Endothelial cell of umbilical vein (primary cell): ENCODE measurements around the gene CFC1. TPM values are rescaled to one million over a fixed set of nuclear protein-coding genes. Genes with fewer than 3 reads are reported as not detected.
"Not testable (repeated sequence)": the region's sequence is repeated elsewhere in the genome, so short reads cannot be mapped to it uniquely, and the experiment has no call there.

Source experiments
- BruUV-seq: library from RNA; stranded (reverse); fragments of 400-500 nt; replicated peaks from 2 replicates; lab custom pipeline; 2021; lab: Mats Ljungman, UMichigan
- CTCF ChIA-PET: fragments of 300-600, 350-600 bp; sonication (Branson Sonifier 250); formaldehyde crosslinking; loops from one replicate; lab custom pipeline; 2021; ENCODE audit warnings: antibody characterized with exemption, inconsistent platforms; lab: Charles Lee
- POLR2A ChIA-PET: fragments of 300-600, 350-600 bp; sonication (Branson Sonifier 250); formaldehyde crosslinking; loops from one replicate; lab custom pipeline; 2021; ENCODE audit warnings: antibody characterized with exemption, inconsistent platforms; lab: Charles Lee
- DNase-seq: peaks from one replicate; pipeline ENCODE4 v3.0.0-alpha.2; 2011; ENCODE audit warnings: low read depth, low spot score
- FAIRE-seq: peaks from 2 replicates; lab custom pipeline; 2011; peaks lifted over from hg19 to GRCh38; lab: Jason Lieb, UNC
- H2AFZ ChIP-seq: 2 replicates; pipeline ENCODE4 v1.6.0; 2012; ENCODE audit warnings: low read depth, low read length, control low read depth, inconsistent platforms
- H3K27ac ChIP-seq: 2 replicates; pipeline ENCODE4 v1.5.1; 2011; ENCODE audit warnings: low read depth, mild to moderate bottlenecking, control low read depth, low read length, moderate library complexity; ENCODE audit not compliant: insufficient read depth
- H3K27me3 ChIP-seq, 2 experiments: 2 replicates each; pipeline versions ENCODE4 v1.6.0 to v1.6.1; 2011; ENCODE audit warnings: low read length in 2 of 2, mixed read lengths in 1 of 2; ENCODE audit not compliant: control insufficient read depth in 2 of 2, insufficient read depth in 2 of 2
- H3K36me3 ChIP-seq, 2 experiments: 2 replicates in 1 of 2; 3 replicates in 1 of 2; pipeline ENCODE4 v1.5.1; 2011; ENCODE audit warnings: low read length in 2 of 2, mild to moderate bottlenecking in 1 of 2, moderate library complexity in 1 of 2; ENCODE audit not compliant: control insufficient read depth in 2 of 2, insufficient read depth in 2 of 2; ENCODE audit errors: extremely low read depth in 1 of 2
- H3K4me1 ChIP-seq: 3 replicates; pipeline ENCODE4 v1.5.1; 2011; ENCODE audit warnings: mild to moderate bottlenecking, low read length; ENCODE audit not compliant: control insufficient read depth, insufficient read depth; ENCODE audit errors: extremely low read depth
- H3K4me2 ChIP-seq: 2 replicates; pipeline ENCODE4 v1.6.1; 2011; ENCODE audit warnings: low read length, control low read depth, mixed read lengths; ENCODE audit not compliant: insufficient read depth
- H3K4me3 ChIP-seq, 3 experiments: fragments of 200-600 bp in 1 of 3; sonication (generic), shearing (Covaris generic) in 1 of 3; replicated peaks in 1 of 3; 2 replicates each; pipeline ENCODE4 v1.5.1; 2011 to 2016; ENCODE audit warnings: control low read depth in 3 of 3, low read length in 3 of 3, mild to moderate bottlenecking in 2 of 3, inconsistent platforms in 1 of 3, low read depth in 1 of 3, moderate library complexity in 1 of 3; ENCODE audit not compliant: insufficient read depth in 1 of 3
- H3K79me2 ChIP-seq: 2 replicates; pipeline ENCODE4 v1.6.0; 2012; ENCODE audit warnings: low read length, inconsistent platforms; ENCODE audit not compliant: control insufficient read depth, insufficient read depth
- H3K9ac ChIP-seq: replicated peaks from 2 replicates; pipeline ENCODE3; 2011; ENCODE audit warnings: low read length, control low read depth; ENCODE audit not compliant: insufficient read depth; ENCODE audit errors: extremely low read depth
- H3K9me1 ChIP-seq: replicated peaks from 3 replicates; pipeline ENCODE4 v1.6.0; 2011; ENCODE audit warnings: mild to moderate bottlenecking, low read length; ENCODE audit not compliant: control insufficient read depth, insufficient read depth; ENCODE audit errors: extremely low read depth
- H3K9me3 ChIP-seq: replicated peaks from 2 replicates; pipeline ENCODE4 v1.5.1; 2012; ENCODE audit warnings: low read length, inconsistent platforms; ENCODE audit not compliant: control insufficient read depth, insufficient read depth
- H4K20me1 ChIP-seq: replicated peaks from 2 replicates; pipeline ENCODE3; 2011; ENCODE audit warnings: mild to moderate bottlenecking, low read length; ENCODE audit not compliant: control insufficient read depth, insufficient read depth; ENCODE audit errors: extremely low read depth
- dilution Hi-C: fragments of 300-500 bp; cut with MboI; formaldehyde crosslinking; loops from one replicate; pipeline ENCODE4 v1.15.0; 2019; ENCODE audit warnings: low sequenced_read_pairs; ENCODE audit not compliant: extremely low pct_ligation_motif_present
- intact Hi-C: fragments of 100-400 bp; cut with micrococcal nuclease; formaldehyde crosslinking; loops from one replicate; pipeline ENCODE4 v1.10.0; 2022
- polyA plus RNA-seq, 4 experiments: library from polyadenylated mRNA; depleted of rRNA in 3 of 4; stranded (reverse) in 3 of 4; unstranded in 1 of 4; fragments of >200 nt; gene quantifications; 2 replicates each; pipeline versions ENCODE4 v1.2.1 to v1.2.3, GENCODE V29; 2011 to 2012; ENCODE audit warnings: missing spikeins in 1 of 4
- total RNA-seq: library from RNA; stranded (reverse); gene quantifications from 2 replicates; pipeline ENCODE4 v1.2.3, GENCODE V29; 2021

Gene CFC1
- total and polyA plus RNA-seq, 2 donors (not counting 3 experiments of a cell fraction or from before 2014, with no cell fraction given) = not detected

DNA sequence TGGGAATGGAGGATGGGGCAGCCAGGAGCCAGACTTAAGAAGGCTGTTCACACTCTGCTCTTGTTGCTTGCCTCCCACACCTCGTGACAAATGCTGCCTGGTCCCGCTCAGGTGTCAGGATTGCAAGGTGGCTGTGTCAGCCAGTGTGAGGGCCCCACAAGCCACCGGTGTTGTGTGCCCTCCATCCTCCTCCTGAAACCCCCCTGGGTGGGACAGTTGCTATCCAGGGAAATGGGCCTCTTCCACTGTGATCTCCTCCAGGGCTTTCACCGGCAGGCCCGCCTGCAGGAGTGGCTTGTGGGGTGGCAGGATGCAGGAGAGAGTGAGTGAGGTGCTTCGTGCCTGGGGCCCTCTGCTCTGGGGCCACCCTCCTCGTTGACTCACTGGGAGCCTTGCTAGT lies 16.4 kb downstream of the CFC1 start:
- dilution Hi-C loops, FAIRE-seq, H3K9me1 ChIP-seq, H3K79me2 ChIP-seq, H2AFZ ChIP-seq, H3K27ac ChIP-seq, H3K36me3 ChIP-seq, H3K9ac ChIP-seq, DNase-seq, H3K4me2 ChIP-seq, H3K4me3 ChIP-seq, H4K20me1 ChIP-seq, intact Hi-C loops, H3K4me1 ChIP-seq, BruUV-seq, H3K9me3 ChIP-seq, CTCF ChIA-PET, POLR2A ChIA-PET, H3K27me3 ChIP-seq: not testable (repeated sequence)

DNA sequence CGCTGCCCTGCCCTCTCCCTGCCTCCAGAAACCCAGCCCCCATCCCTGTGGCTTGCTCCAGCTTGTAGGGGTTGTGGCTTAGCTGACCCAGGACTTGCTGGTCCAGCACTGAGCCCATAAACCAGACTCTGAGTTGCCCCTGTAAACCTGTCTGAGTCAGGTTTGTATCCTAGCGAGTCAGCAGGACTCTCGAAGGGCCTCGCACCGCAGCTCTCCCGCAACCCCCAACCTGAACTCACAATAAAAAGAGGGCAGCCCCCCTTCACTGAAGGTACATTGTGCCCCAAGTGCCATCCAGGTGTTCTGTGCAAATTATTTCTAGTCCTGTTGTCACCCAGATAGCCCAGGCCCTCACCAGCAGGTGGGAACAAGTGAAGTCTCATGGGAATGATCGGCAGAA lies 17.9 kb downstream of the CFC1 start:
- H3K9me3 ChIP-seq, H3K9ac ChIP-seq, intact Hi-C loops, H4K20me1 ChIP-seq, dilution Hi-C loops, H3K4me2 ChIP-seq, H2AFZ ChIP-seq, POLR2A ChIA-PET, H3K9me1 ChIP-seq, H3K27ac ChIP-seq, FAIRE-seq, H3K27me3 ChIP-seq, H3K4me1 ChIP-seq, H3K79me2 ChIP-seq, DNase-seq, H3K36me3 ChIP-seq, BruUV-seq, H3K4me3 ChIP-seq, CTCF ChIA-PET: not testable (repeated sequence)

DNA sequence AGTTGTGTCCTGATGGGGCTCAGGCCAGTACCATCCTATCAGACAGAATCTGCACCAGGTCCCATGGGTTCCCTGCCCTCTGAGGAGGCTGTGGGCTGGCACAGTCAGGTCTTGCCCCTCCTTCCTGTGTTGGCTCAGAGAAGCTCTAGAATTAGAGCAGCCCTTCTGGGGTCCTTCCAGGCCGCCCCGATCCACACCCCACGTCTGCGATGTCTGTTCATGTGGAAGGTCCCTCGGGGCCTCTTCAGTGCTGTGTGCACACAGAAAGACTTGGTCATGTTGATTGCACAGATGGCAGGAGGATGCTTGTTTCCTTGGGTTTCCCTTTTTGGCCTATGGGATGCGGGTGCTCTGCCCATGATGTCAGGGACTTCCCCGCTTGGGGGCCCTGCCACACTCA lies 20.3 kb downstream of the CFC1 start:
- BruUV-seq, H3K27me3 ChIP-seq, H3K79me2 ChIP-seq, DNase-seq, H3K36me3 ChIP-seq, H4K20me1 ChIP-seq, H3K27ac ChIP-seq, H3K9ac ChIP-seq, FAIRE-seq, CTCF ChIA-PET, H3K4me3 ChIP-seq, H3K4me2 ChIP-seq, H3K9me1 ChIP-seq, dilution Hi-C loops, H2AFZ ChIP-seq, H3K4me1 ChIP-seq, H3K9me3 ChIP-seq, intact Hi-C loops, POLR2A ChIA-PET: not testable (repeated sequence)

DNA sequence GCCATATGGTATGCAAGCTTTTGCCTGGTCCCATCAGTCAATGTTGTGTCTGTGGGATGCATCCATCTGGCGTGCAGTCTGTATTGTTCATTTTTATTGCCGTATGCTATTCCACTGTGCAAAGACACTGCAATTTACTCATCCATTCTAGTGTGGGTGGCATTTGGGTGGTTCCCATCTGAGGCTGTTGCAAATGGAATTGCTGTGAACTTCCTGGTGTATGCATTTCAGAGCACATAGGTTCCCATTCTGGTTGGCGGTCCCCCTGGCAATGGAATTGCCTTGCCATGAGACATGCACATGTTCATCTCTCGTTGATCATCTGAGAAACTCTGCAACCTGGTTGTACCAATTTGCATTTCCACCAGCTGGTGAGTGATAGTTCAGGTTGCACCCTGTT lies 21.8 kb downstream of the CFC1 start:
- intact Hi-C loops, POLR2A ChIA-PET: not testable (repeated sequence)
- peak; percentile 15 for FAIRE-seq

More for the DNA sequence above, 21.8 kb downstream of the CFC1 start:
- H3K9ac ChIP-seq, CTCF ChIA-PET, H3K4me3 ChIP-seq, H3K79me2 ChIP-seq, H3K27ac ChIP-seq, H4K20me1 ChIP-seq, H3K36me3 ChIP-seq, dilution Hi-C loops, H3K4me2 ChIP-seq, H3K9me3 ChIP-seq, H3K9me1 ChIP-seq, H3K27me3 ChIP-seq, H2AFZ ChIP-seq, H3K4me1 ChIP-seq, BruUV-seq, DNase-seq: not testable (repeated sequence)
